ENCODE data around the gene SGMS1.
"Not testable (repeated sequence)": the region's sequence is repeated elsewhere in the genome, so short reads cannot be mapped to it uniquely, and the experiment has no call there.

SGMS1 gene

DNA sequence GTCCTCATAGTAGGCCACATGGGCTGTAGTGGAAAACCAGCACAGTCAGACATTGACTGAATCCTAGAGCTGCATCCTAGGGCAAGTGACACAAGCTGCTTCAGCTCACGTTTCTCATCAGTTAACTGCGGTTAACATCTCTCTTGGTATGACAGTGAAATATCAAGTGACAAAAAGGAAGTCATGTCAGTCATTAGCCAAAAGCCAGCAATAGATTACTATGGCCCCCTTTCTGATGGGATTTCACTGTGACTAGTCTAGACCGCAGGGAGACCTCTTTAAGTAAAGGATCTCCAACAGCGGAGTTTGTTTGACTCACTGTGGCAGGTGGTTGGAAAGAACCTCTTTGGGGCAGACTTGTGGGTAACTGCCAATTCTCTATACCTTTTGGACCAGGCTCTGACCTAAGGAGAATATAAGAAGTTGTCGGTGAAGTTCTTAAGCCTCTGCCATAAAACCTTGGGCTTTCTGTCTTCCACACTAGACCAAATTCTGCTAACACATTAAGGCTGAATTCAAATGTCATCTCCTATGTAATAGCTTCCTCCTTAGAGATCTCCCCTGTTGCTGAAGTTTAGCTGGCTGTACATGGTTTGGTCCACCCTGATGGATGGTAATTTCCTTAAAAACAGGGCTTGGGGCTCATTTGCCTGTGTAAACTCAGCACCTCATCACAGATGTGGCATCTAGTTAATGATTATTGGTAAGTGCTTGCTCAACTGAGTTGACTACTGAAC lies 115.3 kb downstream of the SGMS1 start:
- DNase-seq (ENCODE audit: low spot score): no peak

DNA sequence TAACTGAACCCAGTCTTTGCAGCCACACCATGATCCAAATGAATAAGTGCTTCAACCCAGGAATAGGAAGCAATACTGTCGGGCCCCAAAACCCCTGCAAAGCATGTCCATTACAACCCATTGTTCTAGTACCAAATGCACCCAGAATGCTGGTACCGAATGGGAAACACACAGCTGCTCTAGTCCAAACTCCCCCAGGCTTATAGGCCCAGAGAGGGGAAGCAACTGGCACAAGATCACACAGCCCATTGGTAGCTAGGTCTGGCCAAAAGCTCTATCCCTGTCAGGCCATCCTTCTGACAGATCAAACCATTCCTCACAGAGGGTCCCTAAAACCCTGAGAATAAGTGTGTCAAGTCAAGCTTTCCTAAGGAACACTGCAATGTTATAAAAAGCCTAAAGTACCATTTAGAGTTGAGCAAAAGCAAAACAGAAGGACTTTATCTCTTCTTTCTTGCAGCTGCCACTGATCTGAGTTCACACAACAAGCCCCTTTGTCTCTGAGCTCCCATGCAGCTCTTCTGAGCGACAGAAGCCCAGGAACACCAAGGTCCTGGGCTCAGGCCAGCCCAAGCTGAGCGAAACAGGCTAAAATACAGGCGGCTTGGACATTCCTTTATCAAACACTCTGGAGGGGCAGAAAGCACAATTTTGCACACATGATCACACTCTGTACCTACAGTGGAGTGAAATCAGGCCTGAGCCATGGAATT lies 116.7 kb downstream of the SGMS1 start:
- no peak for DNase-seq (ENCODE audit: low spot score)

DNA sequence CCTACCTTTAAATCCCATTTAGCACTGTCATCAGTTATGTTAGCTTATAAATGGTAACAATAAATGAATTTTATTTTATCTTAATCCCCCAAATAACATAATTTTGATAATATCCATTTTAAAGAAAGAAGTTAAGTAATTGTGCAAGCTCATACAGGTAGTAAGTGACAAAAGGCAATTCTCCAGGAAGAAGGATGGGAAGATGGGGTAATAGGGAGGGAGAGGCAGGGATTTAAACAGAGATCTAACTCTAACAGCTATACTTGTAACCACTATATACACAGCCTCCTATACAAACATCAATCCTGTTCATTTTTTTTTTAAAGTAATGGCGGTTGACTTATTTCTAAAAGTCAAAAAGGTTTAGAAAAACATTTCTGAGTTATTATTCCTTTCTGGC lies 119.4 kb downstream of the SGMS1 start:
- no peak for DNase-seq (ENCODE audit: low spot score)

DNA sequence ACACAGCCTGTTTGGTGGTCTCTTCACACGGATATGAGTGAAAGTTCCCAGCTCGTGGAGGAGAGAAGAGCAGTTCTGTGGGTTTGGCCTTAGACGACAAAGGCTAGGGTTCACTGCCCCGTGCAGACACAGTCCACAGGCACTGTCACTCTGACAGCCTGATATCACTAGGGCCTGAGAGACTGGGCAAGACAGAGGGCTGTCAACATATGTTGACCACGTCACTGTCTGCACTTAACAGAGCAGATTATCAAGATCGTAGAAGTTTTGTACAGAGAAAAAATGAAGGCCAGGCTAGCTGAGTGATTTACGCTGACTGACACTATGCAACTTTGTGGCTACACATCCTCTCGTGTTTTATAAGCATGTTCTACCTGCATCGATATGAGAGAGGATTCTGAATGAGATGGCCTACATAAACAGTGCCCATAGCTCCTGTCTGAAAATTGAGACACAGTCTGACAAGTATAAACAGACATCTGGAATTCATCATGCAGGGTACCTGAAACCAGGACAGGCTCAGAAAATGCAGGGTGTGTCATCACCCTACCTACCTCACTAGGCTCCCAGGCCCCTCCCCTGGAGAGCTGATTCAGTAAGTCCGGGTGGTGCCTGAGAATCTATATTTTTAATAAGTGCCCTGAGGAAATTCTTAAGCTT lies 120.0 kb downstream of the SGMS1 start:
- no peak for DNase-seq (ENCODE audit: low spot score)

DNA sequence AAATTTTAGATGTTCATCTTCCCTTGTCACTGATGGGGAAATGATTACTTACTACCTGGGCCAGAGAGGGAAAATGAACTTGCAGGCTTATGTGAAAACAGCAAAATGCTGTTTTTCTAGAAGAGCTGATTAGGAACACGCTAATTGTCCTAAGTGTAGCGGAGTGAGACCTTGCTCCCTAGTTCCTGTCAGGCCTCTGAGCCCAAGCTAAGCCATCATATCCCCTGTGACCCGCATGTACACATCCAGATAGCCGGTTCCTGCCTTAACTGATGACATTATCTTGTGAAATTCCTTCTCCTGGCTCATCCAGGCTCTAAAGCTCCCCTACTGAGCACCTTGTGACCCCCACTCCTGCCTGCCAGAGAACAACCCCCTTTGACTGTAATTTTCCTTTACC lies 120.6 kb downstream of the SGMS1 start:
- DNase-seq (ENCODE audit: low spot score): not testable (repeated sequence)

DNA sequence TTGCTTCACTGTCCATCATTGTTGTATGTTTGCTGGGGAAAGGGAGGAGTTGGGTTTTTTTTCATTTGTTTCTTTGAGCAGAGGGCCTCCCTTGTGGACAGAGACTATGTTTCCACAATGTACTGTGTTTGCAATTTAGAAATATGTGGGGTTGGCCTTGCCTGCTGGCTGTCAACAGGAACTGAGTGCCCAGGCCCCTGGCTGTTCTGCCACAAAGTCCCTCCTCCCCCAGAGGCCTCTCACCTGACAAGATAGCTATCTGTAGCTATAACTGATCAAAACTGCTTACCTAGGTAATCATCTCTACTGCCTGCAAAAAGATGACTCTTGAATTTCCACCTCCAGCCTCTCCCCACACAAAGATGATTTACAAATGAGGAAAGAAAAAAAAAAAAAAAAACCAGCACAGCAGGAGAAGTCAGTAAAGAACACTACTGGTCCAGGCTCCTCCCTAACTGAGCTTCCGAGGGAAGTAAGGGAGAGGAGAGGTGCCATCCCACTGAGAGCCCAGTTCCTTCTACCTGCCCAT lies 121.8 kb downstream of the SGMS1 start:
- DNase-seq (ENCODE audit: low spot score): peak; percentile 6

DNA sequence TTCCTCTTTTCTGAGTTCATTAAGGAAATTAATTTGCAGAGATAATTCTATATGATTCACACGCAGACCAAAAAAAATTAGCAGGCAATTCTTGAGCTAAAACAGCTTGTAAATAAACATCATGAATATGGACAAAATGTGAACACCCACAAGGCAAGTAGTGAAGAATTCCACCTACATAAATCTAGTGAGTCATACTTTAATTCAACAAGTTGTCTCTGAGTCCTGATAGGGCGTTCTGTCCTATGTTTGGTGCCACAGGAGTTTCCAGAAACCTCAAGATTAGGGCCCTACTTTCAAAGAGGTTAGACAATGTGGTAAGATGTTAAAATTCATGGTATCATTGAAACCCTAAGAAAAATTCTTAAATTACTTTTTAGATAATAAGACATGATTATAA lies 122.3 kb downstream of the SGMS1 start:
- DNase-seq (ENCODE audit: low spot score): peak; percentile 31

DNA sequence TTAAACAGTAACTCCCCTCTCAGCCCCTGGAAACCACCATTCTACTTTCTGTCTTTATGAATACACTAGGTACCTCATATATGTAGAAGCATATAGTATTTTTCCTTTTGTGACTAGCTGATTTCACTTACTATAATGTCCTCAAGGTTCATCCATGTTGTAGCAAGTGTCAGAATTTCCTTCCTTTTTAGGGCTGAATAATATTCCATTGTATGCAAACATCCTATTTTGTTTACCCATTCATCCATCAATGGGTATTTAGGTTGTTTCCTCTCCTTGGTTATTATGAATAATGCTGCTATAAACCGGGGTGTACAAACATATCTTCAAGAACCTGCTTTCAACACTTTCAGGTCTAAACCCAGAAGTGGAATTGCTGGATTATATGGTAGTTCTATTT lies 125.3 kb downstream of the SGMS1 start:
- DNase-seq (ENCODE audit: low spot score): no peak

DNA sequence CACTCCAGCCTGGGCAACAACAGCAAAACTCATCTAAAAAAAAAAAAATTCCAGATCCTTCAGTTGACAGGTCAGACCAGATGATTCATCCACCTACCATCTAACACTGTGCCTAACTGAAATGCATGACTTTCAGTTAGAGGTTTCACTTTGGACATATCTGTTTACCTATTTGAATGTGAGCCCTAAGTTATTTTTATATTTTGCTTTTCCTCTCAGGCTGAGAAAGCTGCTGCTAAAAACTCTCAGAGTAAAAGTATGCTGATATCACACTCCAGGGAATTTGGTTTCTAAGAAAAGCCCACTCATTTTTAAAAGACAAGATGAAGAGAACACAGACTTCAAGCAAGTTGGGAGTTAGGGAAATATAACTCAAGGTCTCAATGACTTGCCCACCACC lies 126.0 kb downstream of the SGMS1 start:
- peak; percentile 48 for DNase-seq (ENCODE audit: low spot score)

DNA sequence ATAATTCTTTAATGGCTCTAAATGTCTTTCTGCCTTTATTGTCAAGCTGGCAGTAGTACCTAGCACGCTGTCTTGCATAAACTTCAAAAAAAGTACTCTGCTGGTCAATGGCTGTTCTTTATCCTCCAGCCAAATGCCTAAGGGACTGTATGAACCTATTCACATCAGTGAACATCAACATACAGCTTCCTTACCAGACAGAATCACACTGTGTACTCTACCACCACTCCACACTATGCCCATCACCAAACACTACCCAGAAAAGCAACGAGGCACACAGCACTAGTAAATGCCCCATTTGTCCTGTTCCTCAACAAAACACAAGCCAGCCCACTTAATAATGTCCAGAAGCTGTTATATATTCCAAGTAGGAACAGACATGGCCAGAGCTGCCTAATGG lies 127.5 kb downstream of the SGMS1 start:
- no peak for DNase-seq (ENCODE audit: low spot score)

DNA sequence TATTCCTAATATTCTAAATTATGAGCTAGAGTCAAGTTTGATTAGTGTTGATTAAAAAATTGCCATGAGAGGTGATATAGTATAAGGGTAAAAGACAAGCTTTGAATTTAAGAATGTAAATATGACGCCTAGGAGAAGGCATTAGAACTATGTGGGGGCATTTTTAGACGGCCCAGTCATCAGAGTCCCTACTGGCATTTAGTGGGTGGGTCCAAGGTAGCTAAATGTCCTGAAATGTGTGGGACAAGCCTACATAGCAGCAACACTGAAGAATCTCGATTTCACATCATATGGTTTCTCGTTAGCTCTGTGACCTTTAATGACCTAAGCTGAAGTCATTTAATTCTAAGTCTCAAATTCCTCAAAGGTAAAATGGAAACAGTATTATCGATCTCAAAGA lies 133.5 kb downstream of the SGMS1 start:
- DNase-seq (ENCODE audit: low spot score): no peak

DNA sequence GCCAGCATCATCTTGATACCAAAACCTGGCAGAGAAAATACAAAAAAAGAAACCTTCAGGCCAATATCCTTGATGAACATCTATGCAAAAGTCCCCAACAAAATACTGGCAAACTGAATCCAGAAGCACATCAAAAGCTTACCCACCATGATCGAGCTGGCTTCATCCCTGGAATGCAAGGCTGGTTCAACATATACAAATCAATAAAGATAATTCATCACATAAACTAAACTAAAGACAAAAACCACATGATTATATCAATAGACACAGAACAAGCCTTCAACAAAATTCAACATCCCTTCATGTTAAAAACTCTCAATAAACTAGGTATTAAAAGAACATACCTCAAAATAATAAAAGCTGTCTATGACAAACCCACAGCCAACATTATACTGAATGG lies 139.2 kb downstream of the SGMS1 start:
- not testable (repeated sequence) for DNase-seq (ENCODE audit: low spot score)

DNA sequence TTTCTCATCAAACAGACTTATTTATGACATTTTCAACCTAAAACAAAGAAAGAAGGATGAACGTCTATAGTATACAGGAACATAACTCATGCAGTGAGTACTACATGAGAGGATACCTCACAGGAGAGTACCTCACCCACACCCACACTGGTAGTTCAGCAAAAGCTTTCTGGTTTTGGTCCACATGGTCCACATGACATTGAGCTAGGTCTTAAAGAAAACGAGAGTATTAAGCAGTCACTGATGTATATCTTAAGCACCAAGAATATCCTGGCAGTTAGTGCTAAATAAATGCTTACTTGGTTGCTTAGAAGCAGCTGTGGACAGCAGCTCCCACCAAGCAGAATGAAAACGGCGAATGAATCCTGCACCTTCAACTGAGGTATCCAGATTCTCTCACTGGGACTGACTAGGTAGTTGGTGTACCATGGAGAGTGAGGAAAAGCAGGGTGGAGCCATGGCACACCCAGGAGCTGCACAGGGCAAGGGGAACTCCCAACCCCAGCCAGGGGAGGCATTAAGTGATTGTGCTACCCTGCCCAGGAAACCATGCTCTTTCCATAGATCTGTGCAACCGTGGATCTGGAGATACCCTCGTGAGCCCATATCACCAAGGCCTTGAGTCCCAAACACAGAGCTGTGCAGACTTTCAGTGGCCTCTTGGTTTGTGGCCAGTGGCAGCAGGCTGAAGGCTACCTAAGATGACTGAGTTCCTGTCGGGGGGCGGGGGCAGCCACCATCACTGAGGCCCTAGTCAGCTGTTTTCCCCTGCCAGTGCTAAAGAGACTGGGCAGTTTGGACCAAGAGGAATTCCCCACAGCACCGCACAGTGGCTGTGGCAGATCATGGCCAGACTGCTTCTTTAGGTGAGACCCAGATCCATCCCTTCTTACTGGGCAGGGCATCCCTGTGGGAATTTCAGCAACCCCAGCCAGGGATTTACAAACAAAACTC lies 143.4 kb downstream of the SGMS1 start:
- no peak for DNase-seq (ENCODE audit: low spot score)

DNA sequence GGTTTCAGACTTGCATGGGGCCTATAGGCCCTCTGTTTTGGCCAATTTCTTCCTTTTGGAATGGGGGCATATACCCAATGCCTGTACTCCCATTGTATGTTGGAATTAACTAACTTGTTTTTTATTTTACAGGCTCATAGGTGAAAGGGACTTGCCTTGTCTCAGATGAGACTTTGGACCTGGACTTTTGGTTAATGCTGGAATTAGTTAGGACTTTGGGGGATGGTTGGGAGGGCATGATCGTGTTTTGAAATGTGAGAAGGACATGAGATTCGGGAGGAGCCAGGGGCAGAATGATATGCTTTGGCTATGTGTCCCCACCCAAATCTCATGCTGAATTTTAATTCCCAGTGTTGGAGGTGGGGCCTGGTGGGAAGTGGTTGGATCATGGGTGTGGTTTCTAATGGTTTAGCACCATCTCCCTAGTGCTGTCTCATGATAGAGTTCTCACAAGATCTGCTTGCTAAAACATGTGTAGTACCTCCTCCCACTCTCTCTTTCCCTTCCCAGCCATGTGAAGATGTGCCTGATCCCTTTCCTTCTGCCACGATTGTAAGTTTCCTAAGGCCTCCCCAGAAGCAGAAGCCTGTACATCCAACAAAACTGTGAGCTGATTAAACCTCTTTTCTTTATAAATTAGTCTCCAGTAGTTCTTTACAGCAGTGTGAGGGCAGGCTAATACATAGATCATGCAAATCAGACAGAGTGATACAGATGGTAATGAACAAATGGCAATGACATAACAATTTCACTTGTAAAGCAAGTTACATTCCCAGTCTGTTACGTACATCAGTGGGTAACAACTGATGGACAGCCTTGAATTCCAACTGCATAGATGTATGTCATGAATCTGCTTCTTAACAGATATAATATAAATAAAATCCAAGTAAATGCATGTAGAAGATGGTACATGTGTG lies 146.2 kb downstream of the SGMS1 start:
- DNase-seq (ENCODE audit: low spot score): no peak

DNA sequence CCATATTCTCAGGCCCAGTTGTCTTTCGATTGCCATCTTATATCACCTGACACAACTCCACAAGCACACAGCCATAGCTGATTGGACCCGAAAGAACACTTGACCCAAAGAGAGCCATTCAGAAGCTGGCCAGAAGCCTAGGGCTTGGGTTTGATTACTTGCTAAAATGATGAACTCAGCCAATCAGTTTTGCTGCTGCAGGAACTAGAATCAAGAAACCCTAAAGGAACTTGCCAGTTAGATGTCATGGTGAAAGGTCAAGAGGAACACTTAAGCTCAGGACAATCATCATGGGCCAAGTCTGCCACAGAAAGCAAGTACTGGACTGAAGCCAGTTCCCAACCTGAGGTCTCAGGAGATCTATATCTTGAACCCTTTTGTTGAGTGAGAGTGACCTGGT lies 150.0 kb downstream of the SGMS1 start:
- no peak for DNase-seq (ENCODE audit: low spot score)

DNA sequence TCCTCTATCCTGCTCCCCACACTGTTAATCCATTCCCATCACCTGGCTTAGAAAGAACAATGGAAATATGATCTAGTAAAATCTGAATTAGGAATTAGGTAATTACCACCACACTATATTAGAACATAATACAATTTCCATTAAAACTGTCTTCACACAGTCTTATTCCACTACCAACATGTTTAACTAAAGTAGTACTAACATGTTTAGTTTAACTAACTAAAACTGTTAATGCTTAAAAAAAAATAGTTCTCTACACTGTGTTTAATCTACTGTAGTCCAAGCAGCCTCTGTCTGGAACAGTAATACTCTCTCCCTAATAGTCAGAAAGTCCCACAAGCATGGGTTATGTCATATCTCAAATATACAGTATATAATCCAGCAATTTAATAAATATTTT lies 150.8 kb downstream of the SGMS1 start:
- DNase-seq (ENCODE audit: low spot score): no peak

DNA sequence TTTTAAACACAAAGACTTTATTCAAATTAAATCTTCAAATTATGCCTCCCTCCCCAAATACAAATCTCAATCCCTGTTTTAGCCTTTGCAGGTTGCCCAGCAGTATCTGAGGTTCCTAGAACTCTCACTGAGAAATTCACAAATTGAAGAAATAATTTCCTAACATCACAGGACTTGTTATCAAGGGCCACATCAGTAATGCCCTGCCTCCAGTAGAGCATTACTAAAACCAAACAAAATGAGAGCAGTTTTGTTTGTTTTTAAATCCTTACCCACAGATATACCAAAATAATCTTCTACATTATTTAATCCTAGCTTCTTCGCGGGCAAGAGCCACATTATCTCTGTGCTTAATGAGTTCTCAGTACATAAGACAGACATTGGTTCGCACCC lies 152.2 kb downstream of the SGMS1 start:
- no peak for DNase-seq (ENCODE audit: low spot score)

DNA sequence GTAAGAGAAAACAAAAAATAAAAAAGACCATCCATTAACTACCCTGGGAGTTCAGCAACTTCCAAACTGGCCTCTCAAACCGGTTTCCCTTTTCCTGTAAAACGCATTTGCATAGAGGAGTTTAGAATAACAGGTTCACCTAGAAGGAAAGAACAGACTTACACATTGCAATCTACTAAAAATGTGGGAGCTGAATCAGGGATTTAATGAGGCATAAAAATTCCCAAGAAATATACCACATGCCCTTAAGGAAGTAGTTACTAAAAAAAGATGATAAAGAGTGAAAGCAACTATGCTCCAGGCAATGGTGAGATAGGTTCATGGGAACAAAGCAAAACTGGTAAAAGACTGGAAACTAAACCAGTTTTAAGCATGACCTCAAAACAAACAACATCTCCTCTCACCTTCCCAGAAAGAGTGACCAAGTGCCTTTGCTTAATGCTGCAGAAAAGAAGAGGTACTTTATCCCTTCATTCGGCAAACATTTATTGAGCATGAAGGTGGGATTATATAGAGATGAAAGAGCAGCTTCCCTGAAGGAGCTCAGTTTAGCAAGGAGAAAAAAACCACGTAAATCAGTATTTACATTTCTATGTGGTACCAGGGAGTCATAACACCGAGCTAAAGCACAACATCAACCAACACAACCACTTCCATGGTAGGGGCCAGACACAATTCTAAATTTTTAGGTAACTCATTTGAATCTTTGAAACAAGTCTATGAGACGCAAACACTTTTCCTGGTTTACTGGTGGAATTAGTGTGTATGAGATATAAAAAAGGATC lies 152.8 kb downstream of the SGMS1 start:
- no peak for DNase-seq (ENCODE audit: low spot score)

DNA sequence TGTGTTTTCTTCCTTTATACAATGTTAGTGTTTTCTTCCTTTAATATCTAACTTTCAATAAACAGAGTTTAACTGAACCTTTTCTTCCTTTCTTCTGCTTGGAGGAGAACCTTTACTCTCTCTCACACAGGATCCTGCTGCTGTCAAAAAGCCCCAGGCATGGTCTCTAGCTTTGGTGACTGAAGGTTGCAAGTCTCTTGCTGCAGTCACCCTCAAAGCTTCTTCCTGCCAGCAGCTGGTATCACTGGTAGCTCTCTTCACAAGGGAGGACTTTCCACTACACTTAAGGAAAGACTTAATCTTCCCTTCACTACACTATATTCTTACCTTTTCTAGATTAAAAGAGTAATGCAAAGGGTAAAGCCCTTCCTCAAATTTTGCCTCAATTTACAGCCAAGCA lies 153.4 kb downstream of the SGMS1 start:
- DNase-seq (ENCODE audit: low spot score): no peak

DNA sequence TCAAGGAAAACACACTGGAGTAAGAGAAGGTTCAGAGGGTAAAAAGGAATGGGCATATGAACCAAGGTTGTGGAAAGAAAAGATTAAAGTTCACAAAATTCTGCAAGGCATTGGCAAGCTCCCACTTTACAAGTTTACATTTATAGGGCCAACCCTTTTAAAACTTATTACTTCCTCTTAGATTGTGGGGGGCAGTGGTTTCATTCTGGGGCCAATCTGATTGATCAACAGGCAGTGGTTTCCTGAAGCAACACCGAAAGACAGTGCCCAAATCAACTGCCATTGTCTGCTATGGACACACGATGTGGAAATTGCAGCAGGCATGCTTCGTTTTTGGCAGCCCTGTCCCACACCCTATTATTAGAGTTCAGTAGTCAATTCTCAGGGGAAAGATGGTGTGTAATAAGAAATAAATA lies 154.0 kb downstream of the SGMS1 start:
- peak; percentile 15 for DNase-seq (ENCODE audit: low spot score)
